Measurements from ENCODE around the gene TLNRD1. TPM values are rescaled to one million over a fixed set of nuclear protein-coding genes. Genes with fewer than 3 reads are reported as not detected.

TLNRD1 gene
- total RNA-seq, 1 experiment from 2014 or later, result 22.5 TPM

DNA sequence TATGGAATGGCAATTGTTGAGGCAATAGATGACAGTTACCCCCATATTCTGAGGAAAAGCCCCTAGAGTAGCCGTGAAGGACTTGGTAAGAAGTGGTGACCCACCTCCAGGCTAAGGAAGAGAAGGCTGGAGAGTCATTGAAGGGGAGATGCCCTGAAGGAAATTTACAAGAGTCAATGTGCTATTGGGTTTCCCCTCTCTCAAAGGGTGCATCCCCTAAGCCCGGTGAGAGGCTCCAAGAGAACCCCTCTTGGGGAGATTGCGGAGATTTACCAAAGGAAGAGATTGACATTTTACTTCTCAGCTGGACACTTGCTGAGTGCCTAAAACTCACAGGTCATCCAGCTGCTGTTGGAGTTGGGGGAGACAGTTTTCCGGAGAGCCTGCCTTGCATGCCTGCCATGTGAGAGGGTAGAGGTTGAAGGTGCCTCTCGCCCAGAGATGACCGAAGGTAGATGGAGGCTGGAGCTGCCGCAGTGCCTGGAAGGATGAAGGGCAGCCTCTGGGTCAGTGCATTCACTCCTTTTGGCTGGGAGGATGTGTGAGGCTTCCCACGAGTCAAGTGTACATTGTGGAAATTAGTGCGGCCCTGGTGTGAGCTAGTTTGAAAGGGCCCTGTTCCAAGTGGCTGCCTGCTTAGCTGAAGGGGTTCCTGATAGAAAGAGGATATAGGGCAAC is 41.8 kb upstream of the TLNRD1 start:
- POLR2A ChIA-PET, result no interaction called here
- Histone ChIP-seq H3K4me3 (replicated peaks in 1 of 2; ENCODE audit: low read depth in 1 of 2, low read length in 2 of 2) (no peak overlapping the region), H2AFZ (ENCODE audit: low read depth, low read length, poor library complexity, severe bottlenecking) (no peak overlapping the region), H3K9ac (ENCODE audit: low read length) (no peak overlapping the region), H3K27ac (ENCODE audit: low read depth, low read length) (no peak overlapping the region), H3K27me3 (ENCODE audit: insufficient read depth, low read length) (no peaks in the 10 kb centered on the region), H3K36me3 (ENCODE audit: control insufficient read depth in 1 of 2, insufficient read depth in 2 of 2, low read length in 2 of 2) (no peaks in the 10 kb centered on the region), H3K9me2 (ENCODE audit: insufficient read depth) (no peaks in the 10 kb centered on the region), H4K20me1 (ENCODE audit: insufficient read depth) (no peaks in the 10 kb centered on the region), H3K79me2 (ENCODE audit: insufficient read depth, low read length) (no peaks in the 10 kb centered on the region), H3K4me2 (ENCODE audit: low read length) (no peak overlapping the region), H3K4me1 (ENCODE audit: control insufficient read depth in 1 of 2, insufficient read depth in 2 of 2, low read length in 2 of 2) (peaks cover 32 to 38% of the 10 kb centered on the region in 2 experiments), H3K9me3 (ENCODE audit: control insufficient read depth in 1 of 2, insufficient read depth in 1 of 2, low read depth in 1 of 2, low read length in 2 of 2) (no peaks in the 10 kb centered on the region)
- RAD21 ChIA-PET (ENCODE audit: low non-redundant PET in 1 of 2, low total read pairs in 2 of 2, uncharacterized antibody in 2 of 2, unreplicated experiment in 2 of 2), result interaction anchor here in 1 of 2 experiments (0.6 kb wide), 1 partner anchor 164 kb away, joined by 3 read pairs; no protein-coding TSS in a partner anchor
- no peak for ATAC-seq
- no peak for DNase-seq (ENCODE audit: low read depth, low spot score)
- BruUV-seq (replicated peaks), result no TSS peak
- CTCF ChIA-PET, result interaction anchor here (2.3 kb wide), 1 partner anchor 11 kb away, joined by 8 read pairs; no protein-coding TSS in a partner anchor
- intact Hi-C loops (cut with micrococcal nuclease), result no loop called here
- TF ChIP-seq CEBPB (IDR thresholded peaks at IDR 0.05; ENCODE audit: low read depth), result no peak
- no peak for TF ChIP-seq EGR1 (IDR thresholded peaks at IDR 0.05; ENCODE audit: low read depth)
- no peak for TF ChIP-seq SRF (IDR thresholded peaks at IDR 0.05; ENCODE audit: low read depth)
- TF ChIP-seq, protein P1, sequence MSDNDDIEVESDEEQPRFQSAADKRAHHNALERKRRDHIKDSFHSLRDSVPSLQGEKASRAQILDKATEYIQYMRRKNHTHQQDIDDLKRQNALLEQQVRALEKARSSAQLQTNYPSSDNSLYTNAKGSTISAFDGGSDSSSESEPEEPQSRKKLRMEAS (IDR thresholded peaks at IDR 0.05), result no peak
- no peak for TF ChIP-seq POLR2A (IDR thresholded peaks at IDR 0.05; ENCODE audit: borderline replicate concordance, extremely low read depth, insufficient read depth, insufficient read length)
- no peak for TF ChIP-seq FOSL1 (IDR thresholded peaks at IDR 0.05; ENCODE audit: low read depth)
- no peak for TF ChIP-seq TCF7L2 (IDR thresholded peaks at IDR 0.05; ENCODE audit: borderline replicate concordance, extremely low read depth, insufficient read depth, insufficient read length)
- no peak for TF ChIP-seq EZH2 (IDR thresholded peaks at IDR 0.05)
- TF ChIP-seq JUND (IDR thresholded peaks at IDR 0.05), result no peak
- TF ChIP-seq, protein P2, sequence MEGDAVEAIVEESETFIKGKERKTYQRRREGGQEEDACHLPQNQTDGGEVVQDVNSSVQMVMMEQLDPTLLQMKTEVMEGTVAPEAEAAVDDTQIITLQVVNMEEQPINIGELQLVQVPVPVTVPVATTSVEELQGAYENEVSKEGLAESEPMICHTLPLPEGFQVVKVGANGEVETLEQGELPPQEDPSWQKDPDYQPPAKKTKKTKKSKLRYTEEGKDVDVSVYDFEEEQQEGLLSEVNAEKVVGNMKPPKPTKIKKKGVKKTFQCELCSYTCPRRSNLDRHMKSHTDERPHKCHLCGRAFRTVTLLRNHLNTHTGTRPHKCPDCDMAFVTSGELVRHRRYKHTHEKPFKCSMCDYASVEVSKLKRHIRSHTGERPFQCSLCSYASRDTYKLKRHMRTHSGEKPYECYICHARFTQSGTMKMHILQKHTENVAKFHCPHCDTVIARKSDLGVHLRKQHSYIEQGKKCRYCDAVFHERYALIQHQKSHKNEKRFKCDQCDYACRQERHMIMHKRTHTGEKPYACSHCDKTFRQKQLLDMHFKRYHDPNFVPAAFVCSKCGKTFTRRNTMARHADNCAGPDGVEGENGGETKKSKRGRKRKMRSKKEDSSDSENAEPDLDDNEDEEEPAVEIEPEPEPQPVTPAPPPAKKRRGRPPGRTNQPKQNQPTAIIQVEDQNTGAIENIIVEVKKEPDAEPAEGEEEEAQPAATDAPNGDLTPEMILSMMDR (IDR thresholded peaks at IDR 0.05 in 2 of 3, conservative IDR thresholded peaks at IDR 0.05 in 1 of 3; ENCODE audit: borderline replicate concordance in 1 of 3, insufficient read depth in 1 of 3, low read depth in 2 of 3, low read length in 2 of 3), result no peak
- no peak for TF ChIP-seq SP1 (IDR thresholded peaks at IDR 0.05; ENCODE audit: low read depth)
- TF ChIP-seq SIN3A (IDR thresholded peaks at IDR 0.05; ENCODE audit: low read depth), result no peak
- TF ChIP-seq, protein P3, sequence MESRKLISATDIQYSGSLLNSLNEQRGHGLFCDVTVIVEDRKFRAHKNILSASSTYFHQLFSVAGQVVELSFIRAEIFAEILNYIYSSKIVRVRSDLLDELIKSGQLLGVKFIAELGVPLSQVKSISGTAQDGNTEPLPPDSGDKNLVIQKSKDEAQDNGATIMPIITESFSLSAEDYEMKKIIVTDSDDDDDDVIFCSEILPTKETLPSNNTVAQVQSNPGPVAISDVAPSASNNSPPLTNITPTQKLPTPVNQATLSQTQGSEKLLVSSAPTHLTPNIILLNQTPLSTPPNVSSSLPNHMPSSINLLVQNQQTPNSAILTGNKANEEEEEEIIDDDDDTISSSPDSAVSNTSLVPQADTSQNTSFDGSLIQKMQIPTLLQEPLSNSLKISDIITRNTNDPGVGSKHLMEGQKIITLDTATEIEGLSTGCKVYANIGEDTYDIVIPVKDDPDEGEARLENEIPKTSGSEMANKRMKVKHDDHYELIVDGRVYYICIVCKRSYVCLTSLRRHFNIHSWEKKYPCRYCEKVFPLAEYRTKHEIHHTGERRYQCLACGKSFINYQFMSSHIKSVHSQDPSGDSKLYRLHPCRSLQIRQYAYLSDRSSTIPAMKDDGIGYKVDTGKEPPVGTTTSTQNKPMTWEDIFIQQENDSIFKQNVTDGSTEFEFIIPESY (IDR thresholded peaks at IDR 0.05; ENCODE audit: extremely low read depth, insufficient replicate concordance, low read length), result no peak
- TF ChIP-seq RAD21 (IDR thresholded peaks at IDR 0.05; ENCODE audit: low read depth), result no peak
- no peak for TF ChIP-seq POLR2AphosphoS5 (IDR thresholded peaks at IDR 0.05; ENCODE audit: low read depth, low read length)
- no peak for TF ChIP-seq ELF1 (IDR thresholded peaks at IDR 0.05; ENCODE audit: borderline replicate concordance, low read depth)
- no peak for TF ChIP-seq YY1 (IDR thresholded peaks at IDR 0.05; ENCODE audit: extremely low read depth, insufficient replicate concordance, low read depth, low read length)
- TF ChIP-seq ZFX (IDR thresholded peaks at IDR 0.05), result no peak
- TF ChIP-seq, protein P4, sequence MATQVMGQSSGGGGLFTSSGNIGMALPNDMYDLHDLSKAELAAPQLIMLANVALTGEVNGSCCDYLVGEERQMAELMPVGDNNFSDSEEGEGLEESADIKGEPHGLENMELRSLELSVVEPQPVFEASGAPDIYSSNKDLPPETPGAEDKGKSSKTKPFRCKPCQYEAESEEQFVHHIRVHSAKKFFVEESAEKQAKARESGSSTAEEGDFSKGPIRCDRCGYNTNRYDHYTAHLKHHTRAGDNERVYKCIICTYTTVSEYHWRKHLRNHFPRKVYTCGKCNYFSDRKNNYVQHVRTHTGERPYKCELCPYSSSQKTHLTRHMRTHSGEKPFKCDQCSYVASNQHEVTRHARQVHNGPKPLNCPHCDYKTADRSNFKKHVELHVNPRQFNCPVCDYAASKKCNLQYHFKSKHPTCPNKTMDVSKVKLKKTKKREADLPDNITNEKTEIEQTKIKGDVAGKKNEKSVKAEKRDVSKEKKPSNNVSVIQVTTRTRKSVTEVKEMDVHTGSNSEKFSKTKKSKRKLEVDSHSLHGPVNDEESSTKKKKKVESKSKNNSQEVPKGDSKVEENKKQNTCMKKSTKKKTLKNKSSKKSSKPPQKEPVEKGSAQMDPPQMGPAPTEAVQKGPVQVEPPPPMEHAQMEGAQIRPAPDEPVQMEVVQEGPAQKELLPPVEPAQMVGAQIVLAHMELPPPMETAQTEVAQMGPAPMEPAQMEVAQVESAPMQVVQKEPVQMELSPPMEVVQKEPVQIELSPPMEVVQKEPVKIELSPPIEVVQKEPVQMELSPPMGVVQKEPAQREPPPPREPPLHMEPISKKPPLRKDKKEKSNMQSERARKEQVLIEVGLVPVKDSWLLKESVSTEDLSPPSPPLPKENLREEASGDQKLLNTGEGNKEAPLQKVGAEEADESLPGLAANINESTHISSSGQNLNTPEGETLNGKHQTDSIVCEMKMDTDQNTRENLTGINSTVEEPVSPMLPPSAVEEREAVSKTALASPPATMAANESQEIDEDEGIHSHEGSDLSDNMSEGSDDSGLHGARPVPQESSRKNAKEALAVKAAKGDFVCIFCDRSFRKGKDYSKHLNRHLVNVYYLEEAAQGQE (IDR thresholded peaks at IDR 0.05; ENCODE audit: low read depth), result no peak

Data from HCT116 (cell line).